GM23338 (cell line): ENCODE results near the gene MEGF9.

Experiments
- CREB1 ChIP-seq: fragments of 250-450 bp; sonication (Bioruptor Pico); IDR thresholded peaks from 2 replicates; pipeline ENCODE4 v1.5.0; 2020; ENCODE audit warnings: low read depth, mild to moderate bottlenecking, moderate library complexity
- CTCF ChIP-seq, 2 experiments: fragments of 200-600 bp in 1 of 2; sonication (generic) in 1 of 2; conservative IDR thresholded peaks; 2 replicates each; pipeline versions ENCODE4 v1.5.1 to v1.6.1; 2016 to 2017; ENCODE audit warnings: antibody characterized with exemption in 2 of 2, low read depth in 2 of 2, mild to moderate bottlenecking in 2 of 2, moderate library complexity in 1 of 2
- EZH2 ChIP-seq: fragments of 200-600 bp; sonication (generic); IDR thresholded peaks from one replicate; pipeline ENCODE4 v1.8.0; 2017; ENCODE audit warnings: antibody characterized with exemption, mild to moderate bottlenecking, low read depth; ENCODE audit not compliant: unreplicated experiment
- EZH2phosphoT487 ChIP-seq: fragments of 200-600 bp; sonication (generic); IDR thresholded peaks from one replicate; pipeline ENCODE4 v1.8.1; 2018; ENCODE audit warnings: antibody characterized with exemption; ENCODE audit not compliant: unreplicated experiment
- POLR2AphosphoS5 ChIP-seq: IDR thresholded peaks from 2 replicates; pipeline ENCODE4 v1.6.1; 2016; ENCODE audit warnings: antibody characterized with exemption, low read depth
- REST ChIP-seq: IDR thresholded peaks from one replicate; pipeline ENCODE4 v1.6.1; 2018; ENCODE audit warnings: antibody characterized with exemption; ENCODE audit not compliant: unreplicated experiment

- no peak for TF ChIP-seq CTCF (conservative IDR thresholded peaks at IDR 0.05; ENCODE audit: low read depth in 2 of 2)
- TF ChIP-seq POLR2AphosphoS5 = no peak
- no peak for TF ChIP-seq EZH2
- TF ChIP-seq EZH2phosphoT487 = no peak
- no peak for TF ChIP-seq REST
- TF ChIP-seq CREB1 (CRISPR knock-in tag) = no peak
Observed at GRCh38 chr9:120757026-120757913, 43.0 kb upstream of the MEGF9 start.
